Thymus (tissue), 11 donors: ENCODE measurements around the gene CCDC188. TPM values are rescaled to one million over a fixed set of nuclear protein-coding genes. Genes with fewer than 3 reads are reported as not detected.

ENCODE experiments used
- DNase-seq, 9 donors: peaks; one replicate each; pipeline ENCODE4 v3.0.0-alpha.2; 2013; ENCODE audit warnings: low spot score in 9 of 9, low read depth in 6 of 9, missing footprints in 1 of 9
- H3K27ac ChIP-seq, 2 donors: one replicate each; pipeline ENCODE4 v1.5.1; 2013; ENCODE audit warnings: control low read depth in 1 of 2, low read depth in 1 of 2, low read length in 1 of 2, mild to moderate bottlenecking in 1 of 2, moderate library complexity in 1 of 2
- H3K27me3 ChIP-seq, 2 donors: one replicate each; pipeline ENCODE4 v1.5.1; 2013; ENCODE audit warnings: low read length in 1 of 2; ENCODE audit not compliant: control insufficient read depth in 2 of 2, insufficient read depth in 1 of 2
- H3K36me3 ChIP-seq, 2 donors: one replicate each; pipeline ENCODE4 v1.5.1; 2013; ENCODE audit warnings: low read length in 1 of 2, mild to moderate bottlenecking in 1 of 2, moderate library complexity in 1 of 2; ENCODE audit not compliant: control insufficient read depth in 2 of 2, insufficient read depth in 2 of 2
- H3K4me1 ChIP-seq, 2 donors: one replicate each; pipeline ENCODE4 v1.5.1; 2013; ENCODE audit warnings: low read length in 2 of 2; ENCODE audit not compliant: control insufficient read depth in 2 of 2, insufficient read depth in 2 of 2
- H3K4me3 ChIP-seq, 2 donors: one replicate each; pipeline ENCODE4 v1.5.1; 2013; ENCODE audit warnings: low read length in 2 of 2, control low read depth in 1 of 2, mild to moderate bottlenecking in 1 of 2
- H3K9me3 ChIP-seq, 2 donors: one replicate each; pipeline ENCODE4 v1.5.1; 2013; ENCODE audit warnings: low read length in 1 of 2, mild to moderate bottlenecking in 1 of 2; ENCODE audit not compliant: control insufficient read depth in 2 of 2, insufficient read depth in 1 of 2
- WGBS: extraction: QIAGEN DNeasy Blood & Tissue Kit; methylation state at CpG from one replicate; pipeline ENCODE4 v1.1.7; 2013; 5-methylcytosine and 5-hydroxymethylcytosine counted together
- polyA plus RNA-seq: library from polyadenylated mRNA; stranded (reverse); fragments of 200-250 nt; gene quantifications from one replicate; pipeline ENCODE4 v1.2.3, GENCODE V29; 2013
- total RNA-seq: library from RNA; stranded (reverse); fragments of 120-200 nt; gene quantifications from one replicate; pipeline ENCODE4 v1.2.4, GENCODE V29; 2013
- donor health status: healthy.

CCDC188 gene
- total and polyA plus RNA-seq, 2 donors, result 0.09 to 0.84 TPM

GRCh38 chr22:20186183-20186870 lies 35.5 kb upstream of the CCDC188 start:
- Histone ChIP-seq H3K27me3 (no peaks in the 10 kb centered on the region), H3K4me1 (no peaks in the 10 kb centered on the region), H3K36me3 (no peaks in the 10 kb centered on the region), H3K4me3 (no peak overlapping the region), H3K27ac (no peak overlapping the region), H3K9me3 (no peaks in the 10 kb centered on the region)
- no peak for DNase-seq
- 88% methylated on average over 10 of the region's 10 CpGs for WGBS

GRCh38 chr22:20185750-20186149 lies 34.9 kb upstream of the CCDC188 start:
- DNase-seq, result no peak
- H3K27me3 ChIP-seq, result no peaks in the 10 kb centered on the region

GRCh38 chr22:20184501-20185165 lies 33.8 kb upstream of the CCDC188 start:
- Histone ChIP-seq H3K4me1 (no peaks in the 10 kb centered on the region), H3K27ac (no peak overlapping the region), H3K9me3 (no peaks in the 10 kb centered on the region), H3K27me3 (no peaks in the 10 kb centered on the region), H3K36me3 (no peaks in the 10 kb centered on the region), H3K4me3 (no peak overlapping the region)
- 91% methylated on average over 18 of the region's 18 CpGs for WGBS
- no peak for DNase-seq

More at GRCh38 chr22:20185750-20186149, 34.9 kb upstream of the CCDC188 start:
- H3K27ac ChIP-seq, result no peak overlapping the region
- no peaks in the 10 kb centered on the region for H3K4me1 ChIP-seq
- no peak overlapping the region for H3K4me3 ChIP-seq
- H3K9me3 ChIP-seq, result no peaks in the 10 kb centered on the region
- no peaks in the 10 kb centered on the region for H3K36me3 ChIP-seq
- WGBS, result 92% methylated on average over 6 of the region's 6 CpGs

GRCh38 chr22:20183823-20184222 lies 33.0 kb upstream of the CCDC188 start:
- Histone ChIP-seq H3K4me3 (no peak overlapping the region), H3K36me3 (no peaks in the 10 kb centered on the region), H3K27me3 (no peaks in the 10 kb centered on the region), H3K27ac (no peak overlapping the region), H3K9me3 (no peaks in the 10 kb centered on the region), H3K4me1 (no peaks in the 10 kb centered on the region)
- DNase-seq, result no peak
- 81% methylated on average over 6 of the region's 6 CpGs for WGBS

- Histone ChIP-seq H3K36me3 (no peaks in the 10 kb centered on the region), H3K27me3 (no peaks in the 10 kb centered on the region), H3K27ac (no peak overlapping the region), H3K4me3 (no peak overlapping the region), H3K9me3 (no peaks in the 10 kb centered on the region), H3K4me1 (no peaks in the 10 kb centered on the region)
- DNase-seq, result no peak
- WGBS, result 97% methylated on average over 8 of the region's 8 CpGs
These were observed 32.2 kb upstream of the CCDC188 start for GRCh38 chr22:20183101-20183500.

GRCh38 chr22:20182365-20182764 lies 31.5 kb upstream of the CCDC188 start:
- 96% methylated on average over 9 of the region's 9 CpGs for WGBS
- Histone ChIP-seq H3K4me1 (no peaks in the 10 kb centered on the region), H3K27me3 (no peaks in the 10 kb centered on the region), H3K9me3 (no peaks in the 10 kb centered on the region), H3K36me3 (no peaks in the 10 kb centered on the region), H3K4me3 (no peak overlapping the region), H3K27ac (no peak overlapping the region)
- DNase-seq, result no peak

GRCh38 chr22:20181884-20182236 lies 31.0 kb upstream of the CCDC188 start:
- Histone ChIP-seq H3K9me3 (no peaks in the 10 kb centered on the region), H3K36me3 (no peaks in the 10 kb centered on the region), H3K4me3 (no peak overlapping the region), H3K4me1 (no peaks in the 10 kb centered on the region), H3K27me3 (no peaks in the 10 kb centered on the region), H3K27ac (no peak overlapping the region)
- no peak for DNase-seq
- 97% methylated on average over 18 of the region's 18 CpGs for WGBS

GRCh38 chr22:20181194-20181883 lies 30.5 kb upstream of the CCDC188 start:
- H3K9me3 ChIP-seq, result no peaks in the 10 kb centered on the region
- no peak overlapping the region for H3K4me3 ChIP-seq
- no peaks in the 10 kb centered on the region for H3K27me3 ChIP-seq
- WGBS, result 94% methylated on average over 17 of the region's 17 CpGs
- DNase-seq, result no peak
- no peak overlapping the region for H3K27ac ChIP-seq
- H3K36me3 ChIP-seq, result no peaks in the 10 kb centered on the region
- no peaks in the 10 kb centered on the region for H3K4me1 ChIP-seq

GRCh38 chr22:20180640-20181039 lies 29.8 kb upstream of the CCDC188 start:
- no peak for DNase-seq
- WGBS, result 91% methylated on average over 8 of the region's 8 CpGs
- H3K4me3 ChIP-seq, result no peak overlapping the region

More at GRCh38 chr22:20180640-20181039, 29.8 kb upstream of the CCDC188 start:
- no peaks in the 10 kb centered on the region for H3K4me1 ChIP-seq
- H3K27ac ChIP-seq, result no peak overlapping the region
- no peaks in the 10 kb centered on the region for H3K27me3 ChIP-seq
- no peaks in the 10 kb centered on the region for H3K36me3 ChIP-seq
- H3K9me3 ChIP-seq, result no peaks in the 10 kb centered on the region
